ENCODE data around the gene TXN2. TPM values are rescaled to one million over a fixed set of nuclear protein-coding genes. Genes with fewer than 3 reads are reported as not detected.

TXN2 gene
- total RNA-seq, 8 experiments from 2014 or later: 44.9 to 82.2 (median 61.0) TPM

Other genes with a start within 250 kb of the TXN2 start
- 100 to 1,000 TPM in 1 of 8 experiments, 10 to 100 TPM in 4, 1 to 10 TPM in 3; 4.7 to 160 (median 27.8) TPM for gene APOL2, start 242.1 kb downstream of the TXN2 start, total RNA-seq
- 100 to 1,000 TPM in 1 of 8 experiments, 10 to 100 TPM in 3, under 1 TPM in 3, not detected in 1; 0.09 to 171 (median 14.0) TPM for gene APOL1, start 228.5 kb downstream of the TXN2 start, total RNA-seq
- 100 to 1,000 TPM in 2 of 8 experiments, 10 to 100 TPM in 6; 10.0 to 119 (median 53.1) TPM for gene MYH9, start 93.7 kb downstream of the TXN2 start, total RNA-seq
- gene FOXRED2, start 25.4 kb upstream of the TXN2 start, total RNA-seq: 10 to 100 TPM in 4 of 8 experiments, 1 to 10 TPM in 4; 2.5 to 20.7 (median 11.1) TPM
- gene EIF3D, start 47.5 kb upstream of the TXN2 start, total RNA-seq: 100 to 1,000 TPM; 166 to 232 (median 195) TPM
- 1 to 10 TPM in 2 of 8 experiments, under 1 TPM in 5, not detected in 1; 0.09 to 3.5 (median 0.54) TPM for gene CACNG2, start 222.1 kb upstream of the TXN2 start, total RNA-seq